Activated CD4-positive, CD25-positive, alpha-beta regulatory T cell treated with anti-CD3 and anti-CD28 coated beads, Interleukin-2, amount 50 U/mL, for 16 hours (primary cell): ENCODE data around the gene AQP1.

Experiments
- DNase-seq: peaks from one replicate; pipeline ENCODE4 v3.0.0-alpha.2; 2020; ENCODE audit warnings: low read depth, low spot score

The AQP1 gene

GRCh38 chr7:30920584-30921539 is 9.2 kb downstream of the AQP1 start:
- no peak for DNase-seq

GRCh38 chr7:30921540-30922401 is 10.1 kb downstream of the AQP1 start:
- no peak for DNase-seq

- no peak for DNase-seq
These were observed 10.9 kb downstream of the AQP1 start for GRCh38 chr7:30922596-30922995.

GRCh38 chr7:30923009-30923773 is 11.5 kb downstream of the AQP1 start:
- no peak for DNase-seq

- no peak for DNase-seq
These were observed 12.2 kb downstream of the AQP1 start for GRCh38 chr7:30923774-30924413.

- no peak for DNase-seq
These were observed 13.0 kb downstream of the AQP1 start for GRCh38 chr7:30924624-30925023.

GRCh38 chr7:30925117-30925516 is 13.5 kb downstream of the AQP1 start:
- no peak for DNase-seq

- DNase-seq = no peak
These were observed 14.3 kb downstream of the AQP1 start for GRCh38 chr7:30925913-30926312.

GRCh38 chr7:30926313-30926712 is 14.7 kb downstream of the AQP1 start:
- no peak for DNase-seq

- no peak for DNase-seq
These were observed 15.4 kb downstream of the AQP1 start for GRCh38 chr7:30927040-30927439.

- no peak for DNase-seq
These were observed 15.9 kb downstream of the AQP1 start for GRCh38 chr7:30927559-30927958.

- no peak for DNase-seq
These were observed 16.7 kb downstream of the AQP1 start for GRCh38 chr7:30928254-30928872.

- DNase-seq = no peak
These were observed 18.0 kb downstream of the AQP1 start for GRCh38 chr7:30929686-30930085.

- no peak for DNase-seq
These were observed 19.0 kb downstream of the AQP1 start for GRCh38 chr7:30930621-30931020.

- no peak for DNase-seq
These were observed 19.7 kb downstream of the AQP1 start for GRCh38 chr7:30931161-30931928.

GRCh38 chr7:30931929-30932540 is 20.4 kb downstream of the AQP1 start:
- no peak for DNase-seq

- DNase-seq = no peak
These were observed 20.9 kb downstream of the AQP1 start for GRCh38 chr7:30932562-30932961.

- no peak for DNase-seq
These were observed 21.7 kb downstream of the AQP1 start for GRCh38 chr7:30933124-30933974.

- DNase-seq = no peak
These were observed 22.6 kb downstream of the AQP1 start for GRCh38 chr7:30934225-30934624.
